ENCODE results near the gene DNAJC17.
A peak's percentile ranks its signal among the peaks of the same experiment; 100 is the strongest.

The DNAJC17 gene

DNA sequence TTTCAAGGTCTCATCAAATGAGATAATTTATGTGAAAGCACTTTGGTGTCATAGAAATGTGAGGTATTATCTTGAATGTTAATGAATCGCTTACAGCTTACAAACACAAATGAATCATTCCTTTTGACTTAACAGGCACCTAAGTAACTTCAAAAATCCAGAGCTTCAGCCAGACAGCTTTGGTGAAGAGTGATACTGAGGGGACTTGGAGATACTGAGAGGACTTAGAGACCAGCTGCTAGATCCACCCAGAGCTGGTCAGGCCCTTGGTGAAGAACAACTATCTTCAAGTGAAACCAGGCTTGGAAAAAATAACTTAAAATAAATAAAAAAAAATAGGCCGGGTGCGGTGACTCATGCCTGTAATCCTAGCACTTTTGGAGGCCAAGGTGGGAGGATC, 16.6 kb downstream of the DNAJC17 start:
- no peak for TF ChIP-seq POLR2A (IDR thresholded peaks at IDR 0.05; ENCODE audit: low read depth, low read length)
- DNase-seq (ENCODE audit: insufficient read length, low spot score) (no peak), FAIRE-seq (no peak)

DNA sequence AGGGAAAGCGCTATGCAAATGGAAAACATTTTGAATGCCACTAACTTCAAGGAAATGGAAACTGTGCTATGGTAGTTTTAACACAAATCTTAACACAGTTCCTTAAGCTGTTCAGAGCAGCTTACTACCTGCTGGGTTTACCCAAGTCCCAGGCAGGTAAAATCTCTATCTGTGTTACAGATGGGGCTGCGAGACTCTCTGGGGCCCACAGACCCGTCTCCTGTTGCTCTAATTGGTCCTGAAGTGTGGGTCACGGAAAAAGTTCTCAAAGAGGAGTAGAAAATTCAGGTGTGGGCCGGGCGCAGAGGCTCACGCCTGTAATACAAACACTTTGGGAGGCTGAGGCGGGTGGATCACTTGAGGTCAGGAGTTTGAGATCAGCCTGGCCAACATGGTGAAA, 17.3 kb downstream of the DNAJC17 start:
- TF ChIP-seq POLR2A (IDR thresholded peaks at IDR 0.05; ENCODE audit: low read depth, low read length) = no peak
- no peak for DNase-seq (ENCODE audit: insufficient read length, low spot score)
- FAIRE-seq = no peak

DNA sequence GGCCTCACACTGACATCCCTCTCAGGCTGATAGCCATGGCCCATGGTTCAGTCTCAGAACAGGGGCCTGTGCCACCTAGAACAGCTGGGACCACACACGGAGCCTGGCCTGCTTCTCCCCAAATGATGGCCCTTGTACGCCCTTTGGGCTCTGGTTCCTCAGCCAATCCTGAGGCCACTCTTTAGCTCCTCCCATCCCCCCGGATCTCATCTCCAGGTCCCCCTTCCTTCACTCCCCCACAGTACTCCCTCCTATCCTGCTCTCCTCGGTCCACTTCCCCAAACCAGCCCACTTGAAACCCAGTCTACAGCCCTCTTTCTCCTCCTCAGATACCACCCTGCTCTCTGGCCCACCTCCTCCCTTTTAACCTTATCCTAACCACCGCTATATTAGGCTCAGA, 18.2 kb downstream of the DNAJC17 start:
- TF ChIP-seq POLR2A (IDR thresholded peaks at IDR 0.05; ENCODE audit: low read depth, low read length) = no peak
- no peak for FAIRE-seq
- DNase-seq (ENCODE audit: insufficient read length, low spot score) = no peak

DNA sequence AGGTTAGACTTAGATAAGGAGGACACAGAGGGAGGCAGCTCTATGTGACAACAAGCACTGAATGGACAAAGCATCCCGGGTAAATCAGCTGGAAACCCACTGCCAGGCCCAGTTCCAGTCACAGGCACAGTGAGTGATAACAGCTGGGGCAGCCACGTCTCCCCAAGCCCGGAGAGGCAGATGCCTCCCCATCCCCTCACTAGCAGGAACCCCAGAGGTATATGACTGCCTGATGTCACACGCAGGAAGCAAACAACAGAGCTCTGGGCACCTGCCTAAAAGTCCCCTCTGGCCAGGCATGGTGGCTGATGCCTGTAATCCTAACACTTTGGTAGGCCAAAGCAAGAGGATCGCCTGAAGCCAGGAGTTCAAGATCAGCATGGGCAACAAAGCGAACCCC, 19.3 kb downstream of the DNAJC17 start:
- TF ChIP-seq POLR2A (IDR thresholded peaks at IDR 0.05; ENCODE audit: low read depth, low read length) = no peak
- FAIRE-seq = no peak

DNA sequence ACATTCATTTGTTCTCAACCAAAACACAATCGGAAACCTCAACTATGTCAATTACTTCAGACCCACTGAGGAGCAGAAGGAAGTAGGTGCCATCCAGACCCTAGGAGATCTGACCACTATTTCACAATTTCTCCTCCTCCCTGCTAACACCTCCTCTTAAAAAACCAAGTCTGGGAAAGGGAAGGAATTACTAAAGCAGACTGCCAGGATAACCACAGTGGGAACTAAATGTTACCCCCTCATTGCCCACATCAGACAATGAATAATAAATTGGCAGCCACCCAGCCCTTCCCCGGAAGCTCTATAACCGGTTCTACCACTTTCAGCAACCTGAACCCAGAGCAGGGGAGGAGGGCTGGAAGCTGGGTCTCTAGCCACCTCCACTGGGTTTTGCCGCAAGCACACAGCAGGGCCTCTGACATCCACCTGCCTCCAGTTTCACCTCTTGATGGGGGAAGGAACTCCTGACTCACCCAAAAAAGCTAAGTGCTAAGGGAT, 19.9 kb downstream of the DNAJC17 start:
- TF ChIP-seq POLR2A (IDR thresholded peaks at IDR 0.05; ENCODE audit: low read depth, low read length) = no peak
- peak; percentile 89 for FAIRE-seq
- DNase-seq (ENCODE audit: insufficient read length, low spot score) = no peak

More for the DNA sequence above, 19.3 kb downstream of the DNAJC17 start:
- DNase-seq (ENCODE audit: insufficient read length, low spot score) = no peak

DNA sequence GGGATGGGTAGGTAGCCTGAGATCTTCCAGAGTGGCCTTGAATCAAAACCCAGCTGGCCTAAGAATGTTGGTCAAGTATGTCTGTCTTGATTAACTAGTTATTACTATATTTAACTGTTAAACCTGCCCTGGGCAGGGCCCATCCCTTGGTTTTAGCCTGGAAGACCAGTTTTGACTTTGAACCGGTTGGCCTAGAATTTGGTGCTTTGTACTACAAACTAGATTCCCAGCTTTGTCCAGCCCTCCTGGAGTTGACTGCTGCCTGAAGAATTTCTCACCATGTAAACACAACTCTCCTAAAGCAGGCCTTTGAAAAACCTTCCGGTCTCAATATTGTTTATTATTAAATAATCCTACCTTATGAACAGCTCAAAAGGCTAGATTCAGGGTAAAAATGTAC, 21.5 kb downstream of the DNAJC17 start:
- no peak for DNase-seq (ENCODE audit: insufficient read length, low spot score)
- FAIRE-seq = no peak
- TF ChIP-seq POLR2A (IDR thresholded peaks at IDR 0.05; ENCODE audit: low read depth, low read length) = no peak

DNA sequence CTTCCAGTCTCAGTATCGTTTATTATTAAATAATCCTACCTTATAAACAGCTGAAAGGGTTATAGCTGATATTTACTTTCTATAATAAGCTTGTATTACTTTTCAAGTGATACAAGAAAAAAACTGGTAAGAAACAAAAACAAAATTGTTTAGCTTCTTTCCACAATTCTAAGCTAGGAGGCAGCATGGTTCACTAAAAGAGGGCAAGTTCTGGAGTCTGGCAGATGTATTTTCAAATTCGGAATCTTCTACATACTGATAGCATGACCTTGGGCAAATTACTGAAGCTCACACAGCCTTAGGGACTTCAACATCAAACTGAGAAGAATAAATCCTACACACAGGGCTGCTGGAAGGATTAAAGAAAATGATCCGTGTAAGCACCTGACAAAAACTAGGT, 22.1 kb downstream of the DNAJC17 start:
- no peak for TF ChIP-seq POLR2A (IDR thresholded peaks at IDR 0.05; ENCODE audit: low read depth, low read length)
- no peak for DNase-seq (ENCODE audit: insufficient read length, low spot score)
- no peak for FAIRE-seq

DNA sequence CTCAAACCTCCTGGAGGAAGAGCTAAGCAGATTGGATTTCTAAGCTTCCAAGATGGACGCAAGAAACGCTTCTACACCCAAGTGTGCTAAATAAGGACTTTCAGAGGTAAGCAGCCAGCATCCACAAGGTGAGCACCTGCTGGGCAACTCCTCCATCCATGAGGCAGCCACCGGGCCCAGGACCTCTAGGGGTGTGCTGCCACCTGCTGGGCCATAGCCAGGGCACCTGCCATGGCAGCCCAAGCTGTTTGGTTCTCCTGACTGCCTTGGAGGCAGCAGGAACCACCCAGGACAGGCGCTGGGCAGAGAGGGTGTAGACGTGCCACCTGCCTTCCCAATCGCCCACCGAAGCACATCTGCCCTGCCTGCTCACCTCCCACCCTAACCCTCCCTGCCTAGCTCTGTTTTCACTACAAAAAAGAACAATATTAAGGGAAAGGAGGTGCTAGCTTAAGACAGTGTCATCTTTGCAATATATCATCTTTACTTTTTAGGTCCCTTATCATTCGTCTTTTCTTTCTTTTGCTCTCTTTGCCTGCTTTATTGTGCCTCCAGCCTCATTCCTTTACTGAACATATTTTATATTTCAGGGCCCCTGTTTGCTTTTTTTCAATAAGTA, 24.6 kb downstream of the DNAJC17 start:
- FAIRE-seq (no peak), DNase-seq (ENCODE audit: insufficient read length, low spot score) (no peak)
- TF ChIP-seq POLR2A (IDR thresholded peaks at IDR 0.05; ENCODE audit: low read depth, low read length) = no peak

DNA sequence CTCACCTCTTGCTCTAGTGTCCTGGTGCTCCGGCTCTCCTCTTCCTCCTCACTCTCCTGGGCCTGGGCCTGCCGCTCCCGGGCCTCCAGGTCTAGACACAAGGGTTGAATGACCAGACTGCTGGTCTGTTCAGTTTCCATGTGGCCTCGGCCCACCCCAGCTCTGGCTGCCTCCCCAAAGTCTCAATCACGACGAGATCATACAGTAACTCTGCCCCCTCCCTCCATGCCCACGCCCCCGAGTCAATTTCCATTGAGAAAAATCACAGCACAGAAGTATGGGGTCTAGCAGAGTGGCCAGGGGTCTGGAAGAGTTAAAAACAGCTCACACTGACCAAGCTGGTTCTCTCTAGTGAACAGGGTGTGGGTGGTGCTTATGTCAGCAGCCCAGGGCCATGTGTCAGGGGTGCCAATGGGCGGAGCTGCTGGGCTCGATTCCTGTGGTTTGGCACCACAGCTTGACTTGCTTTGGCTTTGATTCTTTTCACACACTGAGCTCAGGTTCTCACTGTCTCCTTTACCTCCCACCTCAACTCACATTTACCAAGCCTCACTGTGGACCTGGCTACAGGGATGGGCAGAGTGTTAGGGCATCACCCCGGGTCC, 30.6 kb downstream of the DNAJC17 start:
- TF ChIP-seq POLR2A (IDR thresholded peaks at IDR 0.05; ENCODE audit: low read depth, low read length) = no peak
- FAIRE-seq = peak; percentile 94
- DNase-seq (ENCODE audit: insufficient read length, low spot score) = peak; percentile 77

DNA sequence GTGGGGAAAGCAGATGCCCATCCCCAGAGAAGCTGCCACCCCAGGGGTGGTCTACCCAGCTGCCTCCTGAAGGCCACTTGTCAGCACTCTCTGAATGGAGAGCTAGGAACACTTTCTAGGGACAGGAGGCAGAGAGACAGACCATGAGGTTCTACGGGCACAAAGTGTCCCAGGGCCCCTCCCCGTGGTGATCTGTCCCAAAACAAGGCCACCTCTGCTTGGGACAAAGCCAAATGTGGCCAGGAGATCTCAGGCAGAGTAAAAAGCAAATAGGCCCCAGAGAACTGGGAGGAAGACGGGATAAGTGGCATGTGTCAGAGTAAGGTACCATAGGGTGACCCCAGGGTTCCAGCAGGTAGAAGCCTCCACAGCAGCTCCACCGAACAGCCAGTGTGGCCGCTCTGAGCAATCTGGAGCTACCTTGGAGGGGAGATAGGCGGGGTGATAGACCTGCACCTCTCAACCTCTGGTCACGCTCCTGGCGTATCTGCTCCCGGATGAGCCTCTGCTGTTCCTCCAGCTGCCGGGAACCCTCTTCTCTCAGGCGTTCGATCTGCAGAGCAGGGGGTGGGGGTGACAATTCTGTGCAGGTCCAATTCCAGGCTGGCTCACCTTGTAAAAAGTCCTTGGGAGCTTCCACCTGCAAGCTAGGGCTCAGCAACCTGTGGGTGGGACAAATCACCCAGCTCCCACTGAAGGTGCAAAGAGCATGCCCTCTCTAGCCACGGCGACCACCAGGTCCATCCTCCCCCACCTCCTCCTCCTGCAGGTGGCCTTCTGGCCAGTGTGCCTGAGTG, 31.3 kb downstream of the DNAJC17 start:
- no peak for FAIRE-seq
- no peak for DNase-seq (ENCODE audit: insufficient read length, low spot score)
- TF ChIP-seq POLR2A (IDR thresholded peaks at IDR 0.05; ENCODE audit: low read depth, low read length) = no peak

DNA sequence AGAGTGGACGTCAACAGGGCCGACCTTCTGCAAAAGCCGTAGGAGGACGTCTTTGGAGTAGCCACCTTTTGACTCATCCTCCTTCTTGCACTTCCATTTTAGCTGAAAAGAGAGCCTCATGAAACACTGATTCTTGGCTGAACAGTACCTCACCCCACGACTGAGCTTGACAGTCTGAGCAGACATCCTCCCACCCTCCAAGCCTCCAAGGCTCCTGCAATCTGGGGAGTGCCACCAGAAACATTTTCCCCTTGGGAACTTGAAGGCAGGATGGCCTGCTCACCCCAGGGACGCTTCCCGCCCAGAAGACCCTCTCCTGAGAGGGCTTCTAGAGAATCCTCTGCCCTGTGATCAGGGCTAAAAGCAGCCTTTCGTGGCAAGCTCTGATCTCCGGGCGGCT, 32.3 kb downstream of the DNAJC17 start:
- TF ChIP-seq POLR2A (IDR thresholded peaks at IDR 0.05; ENCODE audit: low read depth, low read length) = no peak
- DNase-seq (ENCODE audit: insufficient read length, low spot score) (no peak), FAIRE-seq (no peak)

DNA sequence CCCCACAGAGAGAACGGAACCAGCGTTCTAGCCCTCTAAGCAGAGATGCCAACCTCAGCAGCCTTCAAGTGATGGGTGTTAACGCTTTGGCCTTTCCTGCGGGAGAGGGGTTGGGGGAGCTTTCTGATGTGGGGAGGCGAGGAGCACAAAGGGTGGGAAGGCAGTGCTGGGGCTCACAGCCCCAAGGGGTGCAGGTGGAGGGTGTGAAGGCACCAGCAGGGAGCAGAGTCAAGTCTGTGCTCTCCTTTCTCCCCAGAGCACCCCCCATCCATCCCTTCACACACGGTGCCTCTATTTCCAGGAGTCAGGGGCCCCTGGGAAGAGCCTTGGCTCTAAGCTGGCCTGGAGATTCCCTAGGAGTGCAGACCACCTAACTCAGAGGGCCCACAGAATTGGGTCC, 33.4 kb downstream of the DNAJC17 start:
- TF ChIP-seq POLR2A (IDR thresholded peaks at IDR 0.05; ENCODE audit: low read depth, low read length) = no peak
- DNase-seq (ENCODE audit: insufficient read length, low spot score) (no peak), FAIRE-seq (no peak)

DNA sequence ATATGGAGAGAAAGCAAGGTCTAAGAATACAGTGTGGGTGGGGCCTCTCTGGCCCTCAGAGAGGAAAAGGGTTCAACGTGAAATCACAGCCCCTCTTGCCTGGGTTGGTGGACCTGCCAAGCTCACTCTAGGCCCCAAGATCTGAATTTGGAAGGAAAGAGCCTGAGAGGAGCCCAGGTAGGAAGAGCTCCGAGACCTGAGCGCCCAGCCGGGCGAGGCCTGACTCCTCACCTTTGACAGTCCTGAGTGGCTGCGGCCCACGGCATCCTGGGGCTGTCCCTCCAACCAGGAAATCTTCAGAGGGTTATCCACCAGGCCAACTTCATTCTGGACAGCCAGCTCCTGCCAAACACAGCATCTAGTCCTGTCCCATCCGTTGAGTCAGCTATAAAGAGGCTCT, 33.8 kb downstream of the DNAJC17 start:
- FAIRE-seq (no peak), DNase-seq (ENCODE audit: insufficient read length, low spot score) (no peak)
- no peak for TF ChIP-seq POLR2A (IDR thresholded peaks at IDR 0.05; ENCODE audit: low read depth, low read length)

DNA sequence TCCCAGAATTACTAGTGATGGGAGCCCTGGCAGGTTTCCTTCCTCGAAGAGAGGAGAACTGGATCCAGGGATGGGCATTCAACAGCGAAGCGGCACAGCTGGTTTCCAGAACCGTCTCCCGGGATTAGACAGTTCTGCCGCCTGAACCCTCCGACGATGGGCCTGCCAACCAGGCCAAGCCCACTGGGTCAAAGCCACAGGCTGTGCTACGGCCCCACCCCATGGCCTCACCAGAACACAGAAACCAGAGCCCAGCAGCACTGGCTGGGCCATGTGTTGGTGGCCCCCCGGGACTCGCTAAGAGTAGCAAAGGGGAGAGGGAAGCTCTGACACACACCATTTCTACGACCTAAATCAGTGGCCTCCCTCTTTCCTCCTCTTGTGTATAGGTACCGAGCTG, 35.3 kb downstream of the DNAJC17 start:
- no peak for FAIRE-seq
- TF ChIP-seq POLR2A (IDR thresholded peaks at IDR 0.05; ENCODE audit: low read depth, low read length) = no peak
- DNase-seq (ENCODE audit: insufficient read length, low spot score) = no peak

DNA sequence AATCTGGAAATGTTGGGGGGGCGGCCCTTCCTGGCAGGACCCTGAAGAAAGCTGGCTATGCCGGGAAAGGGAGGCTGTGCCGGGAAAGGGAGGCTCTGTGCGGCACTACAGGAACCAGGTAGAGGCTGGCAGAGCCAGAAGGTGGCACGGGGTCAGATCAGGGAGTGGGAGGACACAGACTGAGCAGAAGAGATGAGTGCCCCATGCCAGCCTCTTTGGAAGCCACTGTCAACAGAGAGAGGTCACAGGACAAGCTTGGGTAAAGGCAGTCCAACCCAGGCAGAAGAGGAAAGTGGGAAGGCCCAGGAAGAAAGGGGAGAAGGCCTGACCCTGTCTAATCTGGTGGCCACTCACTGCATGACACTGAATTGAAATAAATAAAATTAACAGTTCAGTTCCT, 36.0 kb downstream of the DNAJC17 start:
- FAIRE-seq (no peak), DNase-seq (ENCODE audit: insufficient read length, low spot score) (no peak)
- no peak for TF ChIP-seq POLR2A (IDR thresholded peaks at IDR 0.05; ENCODE audit: low read depth, low read length)

Data from H54 (cell line).